Mesenteric fat pad (tissue), 1 donor: ENCODE measurements around the gene APBA1. TPM values are rescaled to one million over a fixed set of nuclear protein-coding genes. Genes with fewer than 3 reads are reported as not detected.

ENCODE experiments used
- DNase-seq: peaks from one replicate; pipeline ENCODE4 v3.0.0-alpha.2; 2020; ENCODE audit warnings: low spot score
- long read RNA-seq: library from polyadenylated mRNA; unstranded; transcript quantifications from one replicate; pipeline ENCODE4 v2.0.0, GENCODE V29; 2020
- total RNA-seq: library from RNA; stranded (reverse); fragmentation: NEBNext Ultra II Directional; extraction: Animal tissue kit (Norgen Biotek cat#: 25700); gene quantifications from one replicate; pipeline ENCODE4 v1.2.1, GENCODE V29; 2021
- donor health status: DM: yes; HTN: yes; CAD: no.

Gene APBA1
- 7.7 TPM for total RNA-seq
- long read RNA-seq, partial matches to known transcripts, result 0 of 1 reads
- long read RNA-seq, other reads (novel, unspliced or antisense), result 1 of 1 reads

DNA sequence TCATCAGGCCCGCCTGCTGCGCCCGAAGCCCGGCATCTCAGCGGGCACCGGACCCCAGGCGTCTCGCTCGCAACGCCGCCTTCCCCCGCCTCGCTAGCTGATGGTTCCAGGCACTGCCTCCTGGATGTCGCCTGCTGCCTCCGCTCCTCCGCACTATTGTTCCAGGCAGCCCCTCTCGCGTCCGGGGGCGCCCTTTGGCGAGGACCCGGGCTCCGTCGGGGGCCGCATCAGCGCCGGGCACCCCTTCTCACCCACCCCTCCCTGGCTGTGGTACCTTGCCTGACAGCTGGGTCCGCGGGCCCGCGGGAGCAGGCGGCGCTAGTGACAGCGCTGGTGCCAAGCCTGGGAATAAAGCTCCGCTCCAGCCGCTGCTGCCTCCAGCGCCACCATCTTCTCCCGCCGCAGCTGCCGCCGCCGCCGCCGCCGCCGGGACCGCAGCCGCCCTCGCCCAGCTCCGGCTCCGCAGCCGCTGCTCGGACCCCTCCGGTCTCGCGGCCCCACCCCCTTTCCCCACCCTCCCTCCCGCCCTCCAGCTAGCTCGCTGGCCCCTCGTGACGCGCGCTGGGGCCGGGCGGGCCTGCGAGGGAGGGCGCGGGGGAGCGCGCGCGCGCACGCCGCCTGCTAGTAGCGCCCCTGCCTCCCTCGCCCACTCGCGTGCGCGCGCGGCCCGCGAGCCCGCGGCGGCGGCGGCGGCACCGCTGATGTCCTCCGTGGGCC, at the start of gene APBA1:
APBA1 (minus strand) TSS at position 493 of the 717 bp plus-strand sequence.
- DNase-seq, result peak; percentile 90

DNA sequence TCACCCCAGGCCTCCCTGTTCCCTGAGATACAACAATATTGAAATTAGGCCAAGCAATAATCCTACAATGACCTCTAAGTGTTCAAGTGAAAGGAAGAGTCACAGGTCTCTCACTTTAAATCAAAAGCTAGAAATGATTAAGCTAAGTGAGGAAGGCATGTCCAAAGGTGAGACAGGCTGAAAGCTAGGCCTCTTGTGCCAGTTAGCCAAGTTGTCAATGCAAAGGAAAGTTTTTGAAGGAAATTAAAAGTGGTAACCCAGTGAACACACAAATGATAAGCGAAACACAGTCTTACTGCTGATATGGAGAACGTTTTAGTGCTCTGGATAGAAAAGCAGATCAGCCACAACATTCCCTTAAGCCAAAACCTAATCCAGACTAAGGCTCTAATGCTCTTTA, 47.8 kb upstream of the APBA1 start:
- no peak for DNase-seq

DNA sequence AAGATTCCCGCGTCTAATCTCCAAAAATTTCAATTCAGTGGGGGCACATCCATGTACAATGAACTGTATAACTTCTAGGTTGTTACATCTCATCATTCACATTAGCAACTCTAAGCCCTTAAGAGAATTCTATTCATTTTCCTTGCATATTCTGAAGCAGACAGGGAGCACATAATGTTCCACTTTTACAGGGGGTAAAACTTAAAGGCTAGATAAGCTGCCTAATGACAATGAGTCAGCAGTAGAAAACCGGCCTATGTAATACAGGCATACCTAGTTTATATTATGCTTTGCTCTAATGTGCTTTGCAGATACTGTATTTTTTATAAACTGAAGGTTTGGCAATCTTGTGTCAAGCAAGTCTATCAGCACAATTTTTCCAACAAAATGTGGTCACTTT, 47.2 kb upstream of the APBA1 start:
- no peak for DNase-seq

DNA sequence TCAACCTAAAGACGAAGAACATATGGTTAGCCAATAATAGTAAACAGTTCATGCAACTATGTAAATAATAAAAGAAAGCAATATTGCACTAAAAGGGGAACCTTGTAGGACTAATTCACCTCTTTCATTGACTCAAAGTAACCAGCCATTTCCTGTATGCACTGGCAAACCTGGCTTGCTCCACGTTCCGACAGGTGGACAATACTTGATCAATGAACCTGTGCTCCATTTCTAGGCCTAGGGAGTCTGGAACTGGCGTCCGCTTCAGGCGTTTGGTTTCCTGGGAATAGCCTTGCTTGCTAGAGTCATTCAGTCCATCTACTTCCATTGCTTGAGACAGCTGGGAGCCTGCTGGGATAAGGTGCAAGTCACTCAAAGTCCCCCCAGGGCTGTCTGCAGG, 46.0 kb upstream of the APBA1 start:
- DNase-seq, result no peak

DNA sequence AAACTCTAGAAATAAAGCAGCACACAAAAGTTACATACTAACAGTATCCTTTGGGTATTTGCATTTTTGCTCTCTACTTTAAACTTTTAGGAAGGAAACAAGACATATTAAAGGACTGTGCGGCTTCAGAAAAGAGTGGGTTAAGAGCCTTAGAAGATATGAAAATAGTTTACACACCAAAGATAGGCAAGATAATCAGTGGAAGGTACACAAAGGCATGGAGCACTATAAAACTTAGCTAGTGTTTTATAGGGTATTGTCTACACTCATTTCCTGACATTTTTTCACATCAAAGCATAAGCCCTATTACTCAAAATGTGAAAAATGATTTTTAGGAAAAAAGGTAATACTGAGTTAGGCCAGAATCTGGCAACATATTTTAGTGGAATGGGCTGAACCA, 43.7 kb upstream of the APBA1 start:
- DNase-seq, result no peak

DNA sequence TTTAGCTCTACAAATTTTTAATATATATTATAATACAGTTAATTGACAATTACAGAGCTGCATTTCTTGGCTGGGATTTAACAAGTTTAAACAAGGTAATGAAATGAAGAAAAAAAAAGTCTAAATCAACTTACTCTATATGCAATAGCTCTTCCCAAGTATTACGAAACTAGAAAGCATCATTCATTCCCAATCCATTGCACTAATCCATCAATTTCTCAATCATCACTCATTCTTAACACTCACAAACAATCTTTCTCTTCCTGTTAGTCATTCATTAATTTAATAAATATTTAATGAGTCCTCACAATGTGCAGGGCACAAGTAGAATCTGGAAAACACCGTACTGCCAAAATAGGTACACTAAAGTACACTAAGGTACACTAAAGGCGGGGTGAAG, 42.9 kb upstream of the APBA1 start:
- no peak for DNase-seq

DNA sequence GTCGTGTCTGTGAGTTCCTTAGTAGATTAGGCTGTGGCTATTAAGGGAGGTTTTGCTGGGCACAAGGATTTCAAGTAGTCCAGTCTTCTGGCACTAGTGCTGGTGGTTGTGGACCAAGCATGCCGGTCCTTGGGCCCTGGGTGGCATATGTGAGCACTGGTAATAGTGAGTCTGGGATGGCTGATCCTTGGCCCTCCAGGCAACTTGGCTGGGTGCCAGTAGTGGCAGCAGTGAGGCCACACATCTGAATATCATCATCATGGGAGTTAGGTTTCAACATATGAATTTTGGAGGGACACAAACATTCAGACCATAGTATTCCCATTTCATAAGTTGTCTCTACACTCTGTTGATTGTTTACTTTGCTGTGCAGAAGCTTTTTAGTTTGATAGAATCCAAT, 25.3 kb upstream of the APBA1 start:
- DNase-seq, result no peak

DNA sequence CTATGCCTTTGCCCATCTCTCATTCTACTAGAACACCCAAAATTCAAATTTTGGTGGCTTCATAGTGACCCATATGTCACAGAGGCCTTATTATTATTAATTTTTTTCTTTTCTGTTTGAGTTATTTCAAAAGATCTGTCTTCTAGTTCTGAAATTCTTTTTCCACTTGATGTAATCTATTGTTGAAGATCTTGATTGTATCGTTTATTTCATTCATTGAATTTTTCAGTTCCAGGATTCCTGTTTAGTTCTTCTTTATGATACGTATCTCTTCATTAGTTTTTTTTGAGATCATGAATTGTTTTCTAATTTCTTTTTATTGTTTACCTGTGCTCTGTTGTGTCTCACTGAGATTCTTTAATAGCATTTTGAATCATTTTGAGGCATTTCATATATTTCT, 24.6 kb upstream of the APBA1 start:
- DNase-seq, result no peak

DNA sequence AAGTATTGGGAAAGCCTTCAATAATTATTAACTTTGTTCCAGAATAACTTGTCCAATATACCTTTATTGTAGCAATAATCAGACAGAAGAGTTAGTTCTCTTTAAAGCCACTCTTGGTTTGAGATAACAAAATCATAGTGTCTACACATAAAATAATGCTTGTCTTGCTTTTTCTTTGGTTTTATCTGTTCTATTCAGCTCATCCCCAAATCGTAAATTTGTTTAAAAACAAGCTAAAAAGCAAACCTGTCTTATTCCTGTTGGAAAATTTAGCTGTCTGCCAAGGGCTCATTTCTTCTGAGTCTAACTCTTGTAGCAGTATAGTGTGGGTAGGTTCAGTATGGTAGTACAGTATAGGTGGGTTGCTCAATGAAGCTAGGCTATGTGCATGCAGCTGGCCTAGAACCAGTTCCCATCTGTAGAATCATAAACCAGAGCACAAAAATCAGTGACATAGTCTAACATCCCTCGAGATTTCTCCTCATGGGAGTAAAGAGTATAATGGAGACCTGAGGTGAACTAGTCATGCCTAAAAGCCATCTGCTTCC, 17.9 kb upstream of the APBA1 start:
- DNase-seq, result no peak

DNA sequence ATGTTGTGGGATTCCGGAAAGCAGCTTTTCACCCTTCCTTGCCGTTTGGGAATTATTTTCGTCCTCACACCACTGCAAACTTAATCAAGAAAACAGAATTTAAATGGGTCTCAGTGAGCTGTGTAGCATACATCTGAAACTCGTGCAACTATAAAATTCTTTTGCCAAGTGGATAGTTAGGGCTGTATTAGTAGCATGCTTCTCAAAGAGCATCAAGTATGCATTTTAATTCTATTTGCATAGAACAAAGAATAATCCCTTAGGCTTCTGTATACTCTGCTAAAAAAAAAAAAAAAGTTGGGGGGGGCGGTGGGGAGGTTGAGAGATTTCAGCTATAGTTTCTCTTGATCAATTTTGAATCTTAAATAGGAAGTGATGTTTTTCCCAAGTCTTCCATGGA, 11.8 kb upstream of the APBA1 start:
- DNase-seq, result no peak

DNA sequence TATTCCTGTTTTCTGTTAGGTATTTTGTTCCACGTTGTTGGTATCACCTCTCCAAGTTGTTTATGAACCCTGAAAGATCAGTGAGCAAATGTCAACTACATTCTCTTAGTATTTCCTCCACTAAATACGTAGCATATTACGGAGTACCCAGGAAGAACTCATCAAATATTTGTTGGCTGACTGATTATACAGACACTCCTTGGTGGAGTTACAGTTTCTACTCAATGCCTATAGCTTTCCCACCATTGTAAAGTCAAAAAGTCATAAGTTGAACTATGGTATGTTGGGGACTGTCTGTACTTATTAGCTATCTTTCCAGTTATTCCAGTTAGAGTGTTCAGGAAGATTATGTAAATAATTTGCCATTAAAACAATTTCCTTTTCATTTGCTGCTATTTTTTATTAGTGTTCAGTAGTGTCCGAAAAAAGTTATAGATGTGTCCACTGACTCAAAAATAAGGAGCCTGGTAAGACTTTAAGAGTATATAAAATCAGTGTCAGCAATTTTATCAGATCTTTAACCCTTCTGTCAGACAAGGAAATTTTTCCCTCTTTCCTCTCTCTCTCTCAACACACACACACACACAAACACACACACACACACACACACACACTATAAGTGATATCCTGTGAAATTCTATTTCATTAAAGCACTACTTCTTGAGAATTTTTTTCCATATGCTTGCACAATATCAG, 6.8 kb upstream of the APBA1 start:
- no peak for DNase-seq

DNA sequence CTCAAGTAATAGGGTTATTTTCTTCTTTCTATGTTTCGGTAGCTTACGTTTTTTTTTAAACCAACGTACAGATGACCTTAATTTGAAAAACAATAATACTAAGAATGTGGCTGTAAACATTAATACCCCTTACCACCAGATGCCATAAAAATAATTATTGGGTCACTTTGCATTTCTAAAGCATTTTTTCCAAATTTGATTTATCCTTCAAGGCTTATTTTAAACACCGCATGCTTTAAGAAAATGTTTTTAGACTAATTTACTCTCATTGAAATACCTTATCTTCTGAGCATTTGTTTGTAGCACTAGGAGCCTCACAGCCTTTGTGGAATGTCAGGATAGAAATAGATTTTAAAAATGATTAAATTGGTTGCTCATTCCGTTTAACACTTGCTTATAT, 5.8 kb upstream of the APBA1 start:
- DNase-seq, result no peak

DNA sequence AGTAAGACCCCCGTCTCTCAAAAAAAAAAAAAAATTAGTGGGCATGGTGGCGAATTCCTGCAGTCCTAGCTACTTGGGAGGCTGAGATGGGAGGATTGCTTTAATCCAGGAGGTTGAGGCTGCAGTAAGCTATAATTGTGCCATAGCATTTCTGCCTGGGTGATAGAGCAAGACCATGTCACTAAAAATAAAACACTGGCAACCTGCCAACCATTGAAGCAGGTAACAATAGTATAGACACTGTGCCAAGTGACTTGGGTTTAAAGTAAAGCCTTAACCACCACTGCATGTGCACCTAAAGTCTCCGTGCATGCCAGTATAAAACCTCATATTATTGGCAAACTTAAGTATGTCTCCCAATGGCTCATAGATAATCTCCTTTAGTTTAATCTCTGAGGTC, 3.4 kb upstream of the APBA1 start:
- DNase-seq, result no peak

DNA sequence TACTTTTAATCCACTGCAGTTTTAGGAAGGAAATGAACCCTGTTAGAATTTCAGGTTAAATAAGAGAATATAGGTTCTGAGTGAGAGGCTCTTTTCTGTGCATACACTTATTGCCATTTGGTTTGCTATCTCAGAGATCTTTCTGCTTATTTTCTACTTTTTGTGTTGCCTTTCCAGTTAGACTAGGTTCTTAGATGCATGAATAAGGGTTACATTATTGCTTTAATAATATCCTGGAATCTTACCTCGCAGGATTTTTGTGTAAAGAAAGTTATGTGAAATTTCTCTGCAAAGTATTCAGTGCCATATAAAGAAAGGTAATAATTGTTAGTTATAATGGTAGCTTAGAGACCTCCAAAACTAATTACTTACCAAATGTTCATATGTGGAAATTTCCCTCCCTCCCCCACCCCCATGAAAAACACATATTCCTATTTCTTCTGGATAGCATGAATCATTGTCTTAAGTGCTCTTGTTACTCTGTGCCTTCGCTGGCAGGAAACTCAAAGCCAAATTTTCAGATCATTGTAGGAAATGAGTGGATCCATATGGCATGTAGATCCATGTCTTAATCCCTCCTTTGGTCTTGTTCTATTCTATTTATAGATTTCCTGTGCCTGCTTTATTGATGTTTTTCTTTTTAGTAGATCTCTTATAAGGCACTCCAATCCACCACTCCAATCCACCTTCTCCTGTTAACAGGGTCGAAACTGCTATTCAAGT, 2.7 kb upstream of the APBA1 start:
- no peak for DNase-seq

DNA sequence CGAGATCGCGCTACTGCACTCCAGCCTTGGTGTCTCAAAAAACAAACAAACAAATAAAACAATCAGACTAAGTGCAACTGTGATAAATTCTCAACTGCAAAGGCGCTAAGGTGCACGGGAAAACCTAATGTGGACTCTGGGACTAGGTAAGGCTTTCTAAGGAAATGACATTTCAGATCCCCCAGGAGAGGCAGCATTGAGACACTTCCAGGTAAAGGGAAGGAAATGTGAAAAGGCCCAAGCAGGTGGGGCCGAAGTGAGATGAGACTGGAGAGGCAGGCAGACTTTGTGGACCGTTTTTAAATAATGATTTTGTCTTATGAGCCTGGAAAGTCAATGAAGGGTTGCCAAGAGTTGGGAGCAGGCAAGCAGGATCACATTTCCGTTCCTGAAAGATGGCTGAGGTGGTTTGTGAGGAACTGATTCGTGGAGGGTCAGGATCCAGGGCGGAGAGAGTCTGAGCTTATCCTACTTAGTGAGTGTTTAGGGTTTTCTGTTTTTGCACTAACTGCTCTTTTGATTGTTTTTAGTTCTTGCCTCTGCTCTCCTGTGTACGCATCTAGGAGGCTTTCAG, 2.0 kb upstream of the APBA1 start:
- DNase-seq, result no peak

DNA sequence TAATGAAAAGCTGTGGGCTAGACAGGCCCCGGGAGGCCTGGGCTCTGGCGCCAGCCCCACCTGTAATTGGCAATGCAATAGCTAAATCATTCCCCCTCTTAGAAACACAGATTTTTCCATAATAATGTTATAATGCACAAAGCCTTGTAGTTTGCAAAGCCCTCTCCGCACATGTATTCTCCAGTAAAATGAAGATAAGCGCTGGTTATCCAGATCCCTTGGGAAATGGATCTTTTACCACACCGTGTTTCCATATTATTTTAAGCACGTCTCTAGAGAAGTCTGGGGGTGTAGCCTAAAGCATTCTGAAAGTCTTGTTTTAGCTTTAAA, 1.1 kb upstream of the APBA1 start:
- no peak for DNase-seq

DNA sequence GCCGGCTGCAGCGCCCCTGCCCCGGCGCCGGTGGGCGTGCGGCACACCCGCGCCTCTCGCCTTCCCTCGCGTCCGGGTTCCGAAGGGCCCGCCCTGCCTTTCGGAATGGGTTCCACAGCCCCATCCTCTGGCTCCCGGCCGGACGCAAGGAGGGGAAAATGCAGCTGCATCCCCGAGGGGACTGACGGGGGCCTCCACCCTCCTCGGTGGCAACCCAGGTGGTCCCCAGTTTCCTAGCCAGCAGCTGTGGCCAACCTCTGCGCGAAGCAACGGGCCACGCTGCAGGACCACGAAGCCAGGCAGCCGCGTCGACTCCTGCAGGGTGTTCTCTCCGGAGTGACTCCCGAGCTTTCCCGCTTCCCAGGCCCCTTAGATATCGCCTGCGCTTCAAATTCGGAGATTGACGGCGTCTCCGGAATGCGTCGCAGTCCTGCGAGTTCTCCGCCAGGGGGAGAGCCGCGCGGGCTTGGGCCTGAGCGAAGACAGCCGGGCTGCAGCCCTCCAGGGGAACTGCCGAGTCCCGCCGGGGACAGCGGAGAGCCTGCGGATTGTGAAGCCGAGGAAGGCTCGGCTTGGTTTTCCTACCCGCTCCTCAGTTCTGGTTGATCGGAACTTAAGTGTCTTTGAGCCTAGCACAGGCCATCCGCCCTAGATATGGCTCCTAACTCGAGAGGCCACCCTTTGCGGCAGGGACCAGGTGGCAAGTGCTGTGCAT, 582 bp upstream of the APBA1 start:
- peak; percentile 92 for DNase-seq

DNA sequence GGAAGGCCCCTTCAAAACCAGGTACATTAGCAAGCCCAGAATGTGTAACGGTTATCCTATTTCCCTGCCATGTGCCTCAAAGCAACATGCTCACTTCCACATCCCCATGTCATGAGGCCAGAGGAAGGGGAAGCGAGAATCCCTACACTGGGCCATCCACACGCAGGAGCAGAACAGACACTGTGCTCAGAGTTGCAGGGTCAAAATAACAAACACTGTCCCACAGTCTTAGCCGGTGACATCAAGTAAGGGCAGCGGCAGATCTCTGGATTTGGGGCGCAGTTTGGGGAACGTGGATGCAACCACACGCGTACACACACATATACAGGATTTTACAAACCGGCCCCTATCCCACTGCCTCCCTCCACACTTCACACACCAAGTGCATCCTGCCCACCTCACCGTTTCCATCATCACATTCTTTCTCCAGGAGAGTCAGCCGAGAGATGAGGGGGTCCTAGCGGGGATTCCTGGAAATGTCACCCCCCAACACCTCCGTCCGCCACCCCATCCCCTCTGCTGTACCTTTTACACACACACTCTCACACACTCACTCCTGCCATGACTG, 776 bp downstream of the APBA1 start:
- DNase-seq, result peak; percentile 87

DNA sequence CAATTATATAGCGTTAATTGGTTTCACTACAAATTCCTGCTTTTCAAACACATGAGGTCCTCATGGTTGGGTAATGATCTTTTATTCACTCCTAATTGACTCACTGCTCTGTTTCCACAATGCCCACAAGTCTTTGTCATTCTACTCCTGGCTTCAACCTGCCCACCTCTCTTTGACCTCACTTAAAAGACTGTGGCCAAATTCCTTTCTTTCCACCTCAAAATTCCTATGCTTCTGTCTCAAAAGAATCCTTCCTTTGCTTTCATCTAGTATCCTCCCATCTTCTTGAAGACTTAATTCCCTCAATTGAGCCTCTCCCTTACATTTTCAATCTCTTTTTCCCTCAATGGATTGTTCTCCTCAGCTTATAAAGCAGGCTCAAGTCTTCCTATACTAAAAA, 4.9 kb downstream of the APBA1 start:
- no peak for DNase-seq

DNA sequence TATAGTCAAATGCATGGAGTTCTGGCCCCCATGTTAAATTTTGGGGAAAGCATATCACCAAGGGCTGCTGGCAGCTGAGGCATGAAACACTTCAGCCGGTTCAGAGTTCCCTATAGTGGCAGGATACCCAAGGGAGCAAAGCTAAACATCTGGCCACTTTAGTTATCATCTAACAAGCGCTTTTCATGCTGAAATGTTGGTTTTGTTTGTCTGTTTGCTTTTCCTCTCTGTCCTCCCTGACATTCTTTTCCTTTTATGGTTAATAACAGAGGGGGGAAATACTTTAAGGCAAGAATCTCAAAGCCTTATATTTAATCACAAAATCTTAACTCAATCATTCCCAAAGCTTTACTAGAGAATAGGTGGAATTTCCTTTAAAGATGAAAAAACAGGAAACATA, 11.9 kb downstream of the APBA1 start:
- no peak for DNase-seq
